Keratinocyte (primary cell): Measurements from ENCODE around the gene DONSON. TPM values are rescaled to one million over a fixed set of nuclear protein-coding genes. Genes with fewer than 3 reads are reported as not detected.
A peak's percentile ranks its signal among the peaks of the same experiment; 100 is the strongest.

Source experiments
- DNase-seq: peaks from one replicate; pipeline ENCODE4 v3.0.0-alpha.2; 2011; ENCODE audit warnings: low read depth, missing footprints, low spot score
- FAIRE-seq: peaks from 2 replicates; lab custom pipeline; 2011; peaks lifted over from hg19 to GRCh38; lab: Jason Lieb, UNC
- H2AFZ ChIP-seq: 2 replicates; pipeline ENCODE4 v1.6.0; 2012; ENCODE audit warnings: low read length, control low read depth, inconsistent platforms; ENCODE audit not compliant: control insufficient read depth
- H3K27ac ChIP-seq: 2 replicates; pipeline ENCODE4 v1.5.1; 2011; ENCODE audit warnings: low read length; ENCODE audit not compliant: control insufficient read depth, insufficient read depth
- H3K27me3 ChIP-seq: 3 replicates; pipeline ENCODE4 v1.6.0; 2011; ENCODE audit warnings: low read length; ENCODE audit not compliant: control insufficient read depth, insufficient read depth; ENCODE audit errors: extremely low read depth
- H3K36me3 ChIP-seq, 2 experiments: 2 replicates in 1 of 2; 3 replicates in 1 of 2; pipeline ENCODE4 v1.5.1; 2011; ENCODE audit warnings: low read length in 2 of 2, mild to moderate bottlenecking in 1 of 2; ENCODE audit not compliant: control insufficient read depth in 2 of 2, insufficient read depth in 2 of 2; ENCODE audit errors: extremely low read depth in 1 of 2
- H3K4me1 ChIP-seq: 3 replicates; pipeline ENCODE4 v1.5.1; 2011; ENCODE audit warnings: low read length; ENCODE audit not compliant: control insufficient read depth, insufficient read depth; ENCODE audit errors: extremely low read depth
- H3K4me2 ChIP-seq: 3 replicates; pipeline ENCODE4 v1.6.0; 2011; ENCODE audit warnings: low read depth, low read length; ENCODE audit not compliant: control insufficient read depth, insufficient read depth; ENCODE audit errors: extremely low read depth
- H3K4me3 ChIP-seq, 3 experiments: fragments of 200-600 bp in 1 of 3; sonication (generic) in 1 of 3; 2 replicates in 2 of 3; 3 replicates in 1 of 3; pipeline ENCODE4 v1.5.1; 2011 to 2016; ENCODE audit warnings: low read length in 3 of 3, mild to moderate bottlenecking in 3 of 3, control low read depth in 2 of 3, inconsistent platforms in 1 of 3, low read depth in 1 of 3, mixed read lengths in 1 of 3, mixed run types in 1 of 3, moderate library complexity in 1 of 3; ENCODE audit not compliant: control insufficient read depth in 2 of 3, insufficient read depth in 2 of 3; ENCODE audit errors: extremely low read depth in 1 of 3
- H3K79me2 ChIP-seq: 2 replicates; pipeline ENCODE4 v1.6.0; 2012; ENCODE audit warnings: low read length; ENCODE audit not compliant: control insufficient read depth, insufficient read depth
- H3K9ac ChIP-seq: 3 replicates; pipeline ENCODE4 v1.6.0; 2011; ENCODE audit warnings: low read length; ENCODE audit not compliant: control insufficient read depth, insufficient read depth; ENCODE audit errors: extremely low read depth
- H3K9me1 ChIP-seq: 3 replicates; pipeline ENCODE4 v1.6.0; 2011; ENCODE audit warnings: low read length; ENCODE audit not compliant: control insufficient read depth, insufficient read depth; ENCODE audit errors: extremely low read depth
- H3K9me3 ChIP-seq: 2 replicates; pipeline ENCODE4 v1.5.1; 2012; ENCODE audit warnings: low read depth, low read length; ENCODE audit not compliant: control insufficient read depth
- H4K20me1 ChIP-seq: 3 replicates; pipeline ENCODE4 v1.6.0; 2011; ENCODE audit warnings: low read length; ENCODE audit not compliant: control insufficient read depth, insufficient read depth; ENCODE audit errors: extremely low read depth
- EZH2 ChIP-seq: IDR thresholded peaks from one replicate; pipeline ENCODE4 v1.6.1; 2012; ENCODE audit warnings: inconsistent platforms, mild to moderate bottlenecking, low read length, moderate library complexity
- dilution Hi-C: fragments of 300-500 bp; cut with MboI; formaldehyde crosslinking; loops from one replicate; pipeline ENCODE4 v1.7.0; 2020; ENCODE audit warnings: low sequenced_read_pairs; ENCODE audit not compliant: extremely low pct_ligation_motif_present
- polyA plus RNA-seq, 5 experiments: library from polyadenylated mRNA; depleted of rRNA in 3 of 5; stranded (reverse) in 3 of 5; stranded (forward) in 1 of 5; unstranded in 1 of 5; fragments of >200 nt; gene quantifications; 1 replicate in 1 of 5; 2 replicates in 3 of 5; 3 replicates in 1 of 5; pipeline versions ENCODE4 v1.2.1 to v1.2.3, GENCODE V29; 2011 to 2012; ENCODE audit warnings: missing spikeins in 2 of 5, low read depth in 1 of 5, low replicate concordance in 1 of 5
- TF ChIP-seq, protein P1 (sequence below), 3 experiments: IDR thresholded peaks in 1 of 3; conservative IDR thresholded peaks in 1 of 3; optimal IDR thresholded peaks in 1 of 3; 2 replicates in 2 of 3; 3 replicates in 1 of 3; pipeline versions ENCODE3 to v1.5.1; 2011; ENCODE audit warnings: low read length in 3 of 3, mild to moderate bottlenecking in 3 of 3, moderate library complexity in 2 of 3, control low read depth in 1 of 3, inconsistent platforms in 1 of 3; ENCODE audit not compliant: insufficient read depth in 2 of 3; ENCODE audit errors: extremely low read depth in 1 of 3

DONSON gene
- polyA plus RNA-seq, 1 donor (not counting 4 experiments of a cell fraction or from before 2014, with no cell fraction given): 17.0 TPM

DNA sequence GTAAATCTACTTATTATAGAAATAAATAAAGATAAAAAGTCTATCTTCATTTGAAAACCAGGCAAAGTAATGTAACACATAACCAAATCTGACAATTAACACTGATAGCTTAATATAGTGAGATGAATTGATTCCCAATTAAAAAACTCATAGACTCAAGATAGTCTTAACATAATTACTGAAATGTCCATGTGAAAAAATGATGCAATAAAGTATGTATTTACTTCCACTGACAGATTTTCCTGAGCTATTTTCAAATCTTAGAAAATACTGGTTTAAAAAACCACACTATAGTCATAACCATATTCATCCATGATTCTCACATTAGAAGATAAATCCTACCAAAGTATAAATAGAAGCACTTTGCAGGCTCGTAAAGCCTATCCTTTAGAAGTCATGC is 9.6 kb upstream of the DONSON start:
- H3K27ac ChIP-seq: no peak overlapping the region
- H2AFZ ChIP-seq: no peak overlapping the region
- FAIRE-seq (no peak), DNase-seq (no peak)
- H3K9me1 ChIP-seq: no peaks in the 10 kb centered on the region
- no peaks in the 10 kb centered on the region for H3K4me1 ChIP-seq
- H3K27me3 ChIP-seq: no peaks in the 10 kb centered on the region
- H3K79me2 ChIP-seq: no peaks in the 10 kb centered on the region
- TF ChIP-seq, protein P1, sequence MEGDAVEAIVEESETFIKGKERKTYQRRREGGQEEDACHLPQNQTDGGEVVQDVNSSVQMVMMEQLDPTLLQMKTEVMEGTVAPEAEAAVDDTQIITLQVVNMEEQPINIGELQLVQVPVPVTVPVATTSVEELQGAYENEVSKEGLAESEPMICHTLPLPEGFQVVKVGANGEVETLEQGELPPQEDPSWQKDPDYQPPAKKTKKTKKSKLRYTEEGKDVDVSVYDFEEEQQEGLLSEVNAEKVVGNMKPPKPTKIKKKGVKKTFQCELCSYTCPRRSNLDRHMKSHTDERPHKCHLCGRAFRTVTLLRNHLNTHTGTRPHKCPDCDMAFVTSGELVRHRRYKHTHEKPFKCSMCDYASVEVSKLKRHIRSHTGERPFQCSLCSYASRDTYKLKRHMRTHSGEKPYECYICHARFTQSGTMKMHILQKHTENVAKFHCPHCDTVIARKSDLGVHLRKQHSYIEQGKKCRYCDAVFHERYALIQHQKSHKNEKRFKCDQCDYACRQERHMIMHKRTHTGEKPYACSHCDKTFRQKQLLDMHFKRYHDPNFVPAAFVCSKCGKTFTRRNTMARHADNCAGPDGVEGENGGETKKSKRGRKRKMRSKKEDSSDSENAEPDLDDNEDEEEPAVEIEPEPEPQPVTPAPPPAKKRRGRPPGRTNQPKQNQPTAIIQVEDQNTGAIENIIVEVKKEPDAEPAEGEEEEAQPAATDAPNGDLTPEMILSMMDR (optimal IDR thresholded peaks at IDR 0.05 in 1 of 3, IDR thresholded peaks at IDR 0.05 in 1 of 3, conservative IDR thresholded peaks at IDR 0.05 in 1 of 3; ENCODE audit: extremely low read depth in 1 of 3, insufficient read depth in 2 of 3, low read length in 3 of 3): no peak
- TF ChIP-seq EZH2: no peak
- dilution Hi-C loops: no loop called here
- no peaks in the 10 kb centered on the region for H3K9me3 ChIP-seq
- no peak overlapping the region for H3K9ac ChIP-seq
- H3K4me3 ChIP-seq: no peak overlapping the region
- H3K4me2 ChIP-seq: no peak overlapping the region
- no peaks in the 10 kb centered on the region for H4K20me1 ChIP-seq
- peaks cover 9 to 16% of the 10 kb centered on the region in 2 experiments for H3K36me3 ChIP-seq

DNA sequence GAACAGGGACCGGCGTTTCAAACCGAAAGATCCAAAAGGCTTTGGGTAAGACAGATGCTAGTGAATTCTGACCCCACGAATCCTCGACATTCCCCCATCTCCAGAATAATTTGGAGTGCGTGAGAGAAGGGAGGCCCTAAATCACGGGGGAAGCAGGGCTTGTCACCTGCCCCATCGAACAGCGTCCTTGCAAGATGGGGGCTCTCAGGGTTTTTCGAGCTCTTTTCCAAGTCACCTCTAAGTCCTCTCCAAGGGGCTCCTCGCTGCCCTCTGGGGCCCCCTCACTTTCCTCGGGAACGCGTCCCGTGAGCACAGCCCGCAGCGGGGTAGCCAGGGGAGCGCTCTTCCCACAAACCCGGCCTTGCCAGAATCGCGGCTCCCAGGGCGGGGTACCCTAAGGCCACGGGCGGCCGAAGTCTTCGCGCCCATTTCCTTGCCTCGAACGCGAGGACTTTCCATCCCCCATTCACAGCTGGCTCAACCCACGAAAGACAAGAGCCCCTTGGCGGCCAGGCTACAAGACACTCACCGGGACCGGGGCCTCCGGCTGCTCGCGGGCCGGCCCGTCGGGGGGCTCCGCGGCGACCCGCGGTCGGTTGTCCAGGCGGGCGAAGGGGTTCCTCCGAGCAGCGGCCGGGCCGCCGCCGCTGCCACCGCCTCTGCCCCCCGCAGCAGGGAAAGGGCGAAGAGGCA is 546 bp downstream of the DONSON start:
- Histone ChIP-seq H3K27me3 (no peaks in the 10 kb centered on the region), H3K9me3 (no peaks in the 10 kb centered on the region), H3K79me2 (peaks cover 16% of the 10 kb centered on the region), H3K4me2 (peak overlapping the region; percentile 90), H3K4me3 (peak overlapping the region; percentile 59 to 90 (median 79)), H3K9ac (peak overlapping the region; percentile 88), H2AFZ (peak overlapping the region; percentile 81), H3K27ac (peak overlapping the region; percentile 69), H3K4me1 (peaks cover 5% of the 10 kb centered on the region), H3K36me3 (peaks cover 0 to 5% of the 10 kb centered on the region in 2 experiments), H3K9me1 (no peaks in the 10 kb centered on the region), H4K20me1 (no peaks in the 10 kb centered on the region)
- no peak for TF ChIP-seq EZH2
- TF ChIP-seq, protein P1 (optimal IDR thresholded peaks at IDR 0.05 in 1 of 3, IDR thresholded peaks at IDR 0.05 in 1 of 3, conservative IDR thresholded peaks at IDR 0.05 in 1 of 3; ENCODE audit: extremely low read depth in 1 of 3, insufficient read depth in 2 of 3, low read length in 3 of 3): no peak
- FAIRE-seq (no peak), DNase-seq (no peak)
- dilution Hi-C loops: no loop called here
